Gastrocnemius medialis (tissue), 4 donors: ENCODE measurements around the gene BAHCC1. TPM values are rescaled to one million over a fixed set of nuclear protein-coding genes. Genes with fewer than 3 reads are reported as not detected.

Experiments
- ATAC-seq, 2 donors: fragments of 150-250 bp; one replicate each; pipeline ENCODE4 v1.9.1; 2016
- DNase-seq, 2 donors: peaks; one replicate each; pipeline ENCODE4 v3.0.0-alpha.2; 2019
- H3K27ac ChIP-seq, 4 donors: fragments of 200-600 bp; sonication (generic); 1 replicate in 1 of 4; 2 replicates in 3 of 4; pipeline ENCODE4 v1.5.1; 2016 to 2018; ENCODE audit warnings: mild to moderate bottlenecking in 2 of 4, moderate library complexity in 1 of 4
- H3K27me3 ChIP-seq, 3 donors: fragments of 200-600 bp; sonication (generic) in 2 of 3; 1 replicate in 1 of 3; 2 replicates in 2 of 3; pipeline versions ENCODE4 v1.5.1 to v1.6.0; 2016 to 2019; ENCODE audit warnings: mild to moderate bottlenecking in 1 of 3, moderate library complexity in 1 of 3
- H3K36me3 ChIP-seq, 2 donors: fragments of 200-600 bp; sonication (generic) in 1 of 2; one replicate each; pipeline ENCODE4 v1.5.1; 2017 to 2018
- H3K4me1 ChIP-seq, 2 donors: fragments of 200-600 bp; sonication (generic) in 1 of 2; one replicate each; pipeline ENCODE4 v1.5.1; 2016 to 2017; ENCODE audit warnings: mild to moderate bottlenecking in 2 of 2
- H3K4me3 ChIP-seq, 4 donors: fragments of 200-600 bp; sonication (generic) in 3 of 4; 1 replicate in 1 of 4; 2 replicates in 3 of 4; pipeline ENCODE4 v1.5.1; 2016 to 2019; ENCODE audit warnings: mild to moderate bottlenecking in 2 of 4
- H3K9me3 ChIP-seq, 3 donors: fragments of 200-600 bp; sonication (generic) in 2 of 3; 1 replicate in 1 of 3; 2 replicates in 2 of 3; pipeline ENCODE4 v1.5.1; 2016 to 2019
- CTCF ChIP-seq, 5 experiments: fragments of 450-650 bp in 3 of 5; fragments of 200-600 bp in 2 of 5; sonication (generic) in 2 of 5; IDR thresholded peaks in 4 of 5; conservative IDR thresholded peaks in 1 of 5; 1 replicate in 4 of 5; 2 replicates in 1 of 5; pipeline ENCODE4 v1.5.1; 2016 to 2019; ENCODE audit warnings: antibody characterized with exemption in 5 of 5, mild to moderate bottlenecking in 3 of 5, moderate library complexity in 3 of 5
- POLR2A ChIP-seq, 2 donors: fragments of 450-650 bp; IDR thresholded peaks; one replicate each; pipeline ENCODE4 v1.6.1; 2017; ENCODE audit warnings: antibody characterized with exemption in 2 of 2, mild to moderate bottlenecking in 2 of 2, moderate library complexity in 2 of 2
- in situ Hi-C, 4 donors: fragments of 200-750 bp; cut with MboI; loops; one replicate each; pipeline versions ENCODE4 v1.15.0 to v1.8.0; 2017; ENCODE audit warnings: low sequenced_read_pairs in 4 of 4
- intact Hi-C: fragments of 100-400 bp; cut with DNase I; formaldehyde crosslinking; loops from one replicate; pipeline ENCODE4 v1.15.1; 2023; ENCODE audit warnings: low total_unique reads
- total RNA-seq, 4 donors: library from RNA; depleted of rRNA; stranded (reverse); fragments of >200 nt; gene quantifications; one replicate each; pipeline versions ENCODE4 v1.1.0 to v1.2.3, GENCODE V29; 2016

The BAHCC1 gene
- total RNA-seq, 4 donors from 2014 or later, result 2.5 to 8.4 (median 5.8) TPM

GRCh38 chr17:81368161-81369022 lies 26.9 kb upstream of the BAHCC1 start:
- intact Hi-C loops (no loop called here), in situ Hi-C loops (no loop called here)
- H3K4me1 ChIP-seq, result peaks cover 10 to 18% of the 10 kb centered on the region in 2 donors
- H3K27ac ChIP-seq, result no peak overlapping the region
- no peaks in the 10 kb centered on the region for H3K27me3 ChIP-seq
- no peaks in the 10 kb centered on the region for H3K36me3 ChIP-seq
- no peak for DNase-seq
- TF ChIP-seq POLR2A (IDR thresholded peaks at IDR 0.05) (no peak), CTCF (IDR thresholded peaks at IDR 0.05 in 4 of 5, conservative IDR thresholded peaks at IDR 0.05 in 1 of 5) (no peak)
- no peak for ATAC-seq
- H3K9me3 ChIP-seq, result no peaks in the 10 kb centered on the region
- no peak overlapping the region for H3K4me3 ChIP-seq

GRCh38 chr17:81370294-81370693 lies 25.0 kb upstream of the BAHCC1 start:
- Histone ChIP-seq H3K9me3 (no peaks in the 10 kb centered on the region), H3K27ac (no peak overlapping the region), H3K4me3 (no peak overlapping the region), H3K4me1 (peaks cover 10 to 12% of the 10 kb centered on the region in 2 donors), H3K36me3 (no peaks in the 10 kb centered on the region), H3K27me3 (no peaks in the 10 kb centered on the region)
- in situ Hi-C loops, result no loop called here
- ATAC-seq, result no peak
- no peak for DNase-seq
- intact Hi-C loops, result no loop called here
- TF ChIP-seq CTCF (IDR thresholded peaks at IDR 0.05 in 4 of 5, conservative IDR thresholded peaks at IDR 0.05 in 1 of 5) (no peak), POLR2A (IDR thresholded peaks at IDR 0.05) (no peak)

- peak in 1 of 2 donors; percentile 69 for DNase-seq
- Histone ChIP-seq H3K36me3 (no peaks in the 10 kb centered on the region), H3K27me3 (no peaks in the 10 kb centered on the region), H3K9me3 (no peaks in the 10 kb centered on the region), H3K4me1 (peaks cover 6 to 10% of the 10 kb centered on the region in 2 donors), H3K4me3 (no peak overlapping the region), H3K27ac (peak overlapping the region; percentile 56 to 67 (median 66))
- intact Hi-C loops (no loop called here), in situ Hi-C loops (no loop called here)
- ATAC-seq, result peak; percentile 69 to 70
- TF ChIP-seq POLR2A (IDR thresholded peaks at IDR 0.05), result no peak
- peak in 1 of 5 experiments; percentile 32 for TF ChIP-seq CTCF (IDR thresholded peaks at IDR 0.05 in 4 of 5, conservative IDR thresholded peaks at IDR 0.05 in 1 of 5)
These were observed 23.1 kb upstream of the BAHCC1 start for GRCh38 chr17:81371910-81372760.

GRCh38 chr17:81373536-81374160 lies 21.6 kb upstream of the BAHCC1 start:
- H3K9me3 ChIP-seq, result no peaks in the 10 kb centered on the region
- H3K27ac ChIP-seq, result no peak overlapping the region
- TF ChIP-seq POLR2A (IDR thresholded peaks at IDR 0.05), result no peak
- no peak for TF ChIP-seq CTCF (IDR thresholded peaks at IDR 0.05 in 4 of 5, conservative IDR thresholded peaks at IDR 0.05 in 1 of 5)
- intact Hi-C loops (no loop called here), in situ Hi-C loops (no loop called here)
- no peak for ATAC-seq
- H3K27me3 ChIP-seq, result no peaks in the 10 kb centered on the region
- no peak for DNase-seq
- no peak overlapping the region for H3K4me3 ChIP-seq
- peaks cover 6 to 10% of the 10 kb centered on the region in 2 donors for H3K4me1 ChIP-seq
- no peaks in the 10 kb centered on the region for H3K36me3 ChIP-seq
